ENCODE results near the gene COLEC12.

COLEC12 gene

GRCh38 chr18:267688-268552 lies 232.6 kb downstream of the COLEC12 start, which contains the start of gene THOC1:
Gene THOC1 (minus strand): TSS chr18:268047. CDS start chr18:268019, 28 bp downstream.
- DNase-seq = peak; percentile 95

GRCh38 chr18:267380-267687 lies 233.2 kb downstream of the COLEC12 start:
- peak; percentile 88 for DNase-seq
